ENCODE results near the gene PREB. TPM values are rescaled to one million over a fixed set of nuclear protein-coding genes. Genes with fewer than 3 reads are reported as not detected.

The PREB gene
- total and polyA plus RNA-seq, 2 of the 13 experiments (the other 11 are each of a cell fraction or from before 2014, with no cell fraction given): 112 to 192 TPM

DNA sequence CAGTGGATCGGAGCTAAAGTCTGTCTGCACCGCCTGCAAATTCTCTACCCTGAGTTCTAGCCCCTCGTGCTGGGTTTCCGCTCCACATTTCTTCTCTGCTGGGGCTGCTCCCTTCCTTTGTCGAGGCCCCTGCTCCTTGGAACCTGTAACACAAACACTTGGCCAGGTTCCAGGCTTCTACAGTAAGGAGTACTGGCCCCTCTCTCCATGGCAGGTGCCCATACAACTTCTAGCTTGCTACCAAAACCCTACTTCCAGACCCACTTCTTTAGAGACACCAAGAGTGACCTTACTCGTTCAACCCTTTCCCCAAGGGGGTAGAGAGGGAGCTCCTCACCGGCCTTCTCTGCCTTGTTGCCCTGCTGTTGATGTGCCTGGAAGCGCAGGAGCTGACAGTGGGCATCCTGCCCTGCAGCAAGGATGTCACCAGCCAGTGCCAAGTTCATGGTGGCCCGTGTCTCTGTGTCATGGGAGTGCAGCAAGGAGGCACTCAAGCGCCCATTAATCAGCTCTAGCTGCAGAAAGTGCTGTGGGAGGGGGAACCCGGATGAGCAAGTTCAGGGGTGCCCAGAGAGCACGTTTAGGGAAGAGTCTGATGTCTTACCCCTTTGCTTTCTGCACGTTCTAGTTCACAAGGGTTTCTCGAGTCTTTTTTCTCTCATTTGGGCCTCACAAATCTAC lies 1.1 kb downstream of the PREB start:
- H3K9me3 ChIP-seq (ENCODE audit: low read length): no peaks in the 10 kb centered on the region
- peaks cover 3 to 6% of the 10 kb centered on the region in 2 experiments; a peak in 2 of 5 replicates for H3K27me3 ChIP-seq (ENCODE audit: control insufficient read depth in 1 of 2, insufficient read depth in 2 of 2, low read length in 2 of 2)
- peak overlapping the region; percentile 96 for H3K4me2 ChIP-seq (ENCODE audit: low read depth, low read length)
- ATAC-seq (no peak), DNase-seq (ENCODE audit: low spot score) (no peak), FAIRE-seq (no peak)
- H3K9ac ChIP-seq (ENCODE audit: insufficient read depth, low read depth, low read length): peak overlapping the region; percentile 98
- H3K36me3 ChIP-seq (replicated peaks in 1 of 2; ENCODE audit: control insufficient read depth in 1 of 2, insufficient read depth in 2 of 2, low read length in 2 of 2): peaks cover 20 to 34% of the 10 kb centered on the region in 2 experiments
- peaks cover 22% of the 10 kb centered on the region for H3K79me2 ChIP-seq (ENCODE audit: insufficient read depth, low read length)
- H3K4me1 ChIP-seq (ENCODE audit: insufficient read depth, low read length): peaks cover 44% of the 10 kb centered on the region
- TSS peak; percentile 56 for BruUV-seq (replicated peaks)
- ChIA-PET CTCF (ENCODE audit: low intra/inter-chr PET ratio, low total read pairs) (interaction anchor here (1.8 kb wide), 1 partner anchor 58 kb away, joined by 10 read pairs; no protein-coding TSS in a partner anchor), POLR2A (interaction anchor here (0.9 to 3.6 kb wide), 23 partner anchors 9 to 130 kb away, joined by 3 to 76 read pairs (median 7); partner anchors contain the start of genes ABHD1, AGBL5, ATRAID and CGREF1)
- WGBS (ENCODE audit: low lambda C conversion rate): 43% methylated on average over 14 of the region's 14 CpGs
- in situ Hi-C loops (cut with HindIII; ENCODE audit: extremely low pct_ligation_motif_present, low pct_unique_long_range_greater_than_20kb) (no loop called here), intact Hi-C loops (cut with micrococcal nuclease; ENCODE audit: unreplicated experiment) (no loop called here)
- H3K27ac ChIP-seq (ENCODE audit: extremely low read length, insufficient read depth, low read length): peak overlapping the region; percentile 72
- H4K20me1 ChIP-seq (ENCODE audit: insufficient read depth, low read length): no peaks in the 10 kb centered on the region; the same call in 1 of the 2 replicates
- H2AFZ ChIP-seq (ENCODE audit: low read length): no peak overlapping the region
- H3K4me3 ChIP-seq (replicated peaks in 1 of 3; ENCODE audit: insufficient read depth in 1 of 3, low read depth in 2 of 3, low read length in 3 of 3): peak overlapping the region; percentile 92 to 100 (median 96)
- TF ChIP-seq, protein P1, sequence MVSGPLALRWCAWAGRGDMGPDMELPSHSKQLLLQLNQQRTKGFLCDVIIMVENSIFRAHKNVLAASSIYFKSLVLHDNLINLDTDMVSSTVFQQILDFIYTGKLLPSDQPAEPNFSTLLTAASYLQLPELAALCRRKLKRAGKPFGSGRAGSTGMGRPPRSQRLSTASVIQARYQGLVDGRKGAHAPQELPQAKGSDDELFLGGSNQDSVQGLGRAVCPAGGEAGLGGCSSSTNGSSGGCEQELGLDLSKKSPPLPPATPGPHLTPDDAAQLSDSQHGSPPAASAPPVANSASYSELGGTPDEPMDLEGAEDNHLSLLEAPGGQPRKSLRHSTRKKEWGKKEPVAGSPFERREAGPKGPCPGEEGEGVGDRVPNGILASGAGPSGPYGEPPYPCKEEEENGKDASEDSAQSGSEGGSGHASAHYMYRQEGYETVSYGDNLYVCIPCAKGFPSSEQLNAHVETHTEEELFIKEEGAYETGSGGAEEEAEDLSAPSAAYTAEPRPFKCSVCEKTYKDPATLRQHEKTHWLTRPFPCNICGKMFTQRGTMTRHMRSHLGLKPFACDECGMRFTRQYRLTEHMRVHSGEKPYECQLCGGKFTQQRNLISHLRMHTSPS (CRISPR knock-in tag; IDR thresholded peaks at IDR 0.05; ENCODE audit: low read depth): 0 out of 2 replicates have a peak, but pooled peaks have one; percentile 4
- no peak for TF ChIP-seq KDM5A (IDR thresholded peaks at IDR 0.05; ENCODE audit: borderline replicate concordance, low read length)
- 0 out of 2 replicates have a peak, but pooled peaks have one; percentile 51 for TF ChIP-seq SIN3A (IDR thresholded peaks at IDR 0.05; ENCODE audit: borderline replicate concordance, low read depth, low read length)
- TF ChIP-seq ZNF224 (CRISPR knock-in tag; IDR thresholded peaks at IDR 0.05): 0 out of 2 replicates have a peak, but pooled peaks have one; percentile 69
- TF ChIP-seq ZSCAN31 (CRISPR knock-in tag; IDR thresholded peaks at IDR 0.05; ENCODE audit: low read depth): peak; percentile 48; the same call in 1 of the 2 replicates
- 0 out of 2 replicates have a peak, but pooled peaks have one; percentile 40 for TF ChIP-seq ZBTB38 (CRISPR knock-in tag; IDR thresholded peaks at IDR 0.05)
- TF ChIP-seq, protein P2, sequence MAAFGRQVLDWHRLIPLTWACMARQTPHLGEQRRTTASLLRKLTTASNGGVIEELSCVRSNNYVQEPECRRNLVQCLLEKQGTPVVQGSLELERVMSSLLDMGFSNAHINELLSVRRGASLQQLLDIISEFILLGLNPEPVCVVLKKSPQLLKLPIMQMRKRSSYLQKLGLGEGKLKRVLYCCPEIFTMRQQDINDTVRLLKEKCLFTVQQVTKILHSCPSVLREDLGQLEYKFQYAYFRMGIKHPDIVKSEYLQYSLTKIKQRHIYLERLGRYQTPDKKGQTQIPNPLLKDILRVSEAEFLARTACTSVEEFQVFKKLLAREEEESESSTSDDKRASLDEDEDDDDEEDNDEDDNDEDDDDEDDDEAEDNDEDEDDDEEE (CRISPR knock-in tag; IDR thresholded peaks at IDR 0.05): 0 out of 2 replicates have a peak, but pooled peaks have one; percentile 9
- TF ChIP-seq ZSCAN21 (CRISPR knock-in tag; IDR thresholded peaks at IDR 0.05; ENCODE audit: borderline replicate concordance): peak; percentile 20; the same call in 1 of the 2 replicates
- 0 out of 3 replicates have a peak, but pooled peaks have one; percentile 9 for TF ChIP-seq MXI1 (IDR thresholded peaks at IDR 0.05; ENCODE audit: borderline replicate concordance, low read depth, low read length)
- 0 out of 2 replicates have a peak, but pooled peaks have one; percentile 1 for TF ChIP-seq TOPORS (CRISPR knock-in tag; IDR thresholded peaks at IDR 0.05)
- 0 out of 2 replicates have a peak, but pooled peaks have one; percentile 10 for TF ChIP-seq ZNF615 (CRISPR knock-in tag; IDR thresholded peaks at IDR 0.05; ENCODE audit: borderline replicate concordance)
- TF ChIP-seq ZNF724P (CRISPR knock-in tag; IDR thresholded peaks at IDR 0.05; ENCODE audit: borderline replicate concordance): 0 out of 2 replicates have a peak, but pooled peaks have one; percentile 36
- TF ChIP-seq, protein P3, sequence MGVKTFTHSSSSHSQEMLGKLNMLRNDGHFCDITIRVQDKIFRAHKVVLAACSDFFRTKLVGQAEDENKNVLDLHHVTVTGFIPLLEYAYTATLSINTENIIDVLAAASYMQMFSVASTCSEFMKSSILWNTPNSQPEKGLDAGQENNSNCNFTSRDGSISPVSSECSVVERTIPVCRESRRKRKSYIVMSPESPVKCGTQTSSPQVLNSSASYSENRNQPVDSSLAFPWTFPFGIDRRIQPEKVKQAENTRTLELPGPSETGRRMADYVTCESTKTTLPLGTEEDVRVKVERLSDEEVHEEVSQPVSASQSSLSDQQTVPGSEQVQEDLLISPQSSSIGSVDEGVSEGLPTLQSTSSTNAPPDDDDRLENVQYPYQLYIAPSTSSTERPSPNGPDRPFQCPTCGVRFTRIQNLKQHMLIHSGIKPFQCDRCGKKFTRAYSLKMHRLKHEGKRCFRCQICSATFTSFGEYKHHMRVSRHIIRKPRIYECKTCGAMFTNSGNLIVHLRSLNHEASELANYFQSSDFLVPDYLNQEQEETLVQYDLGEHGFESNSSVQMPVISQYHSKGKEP (CRISPR knock-in tag; IDR thresholded peaks at IDR 0.05): no peak
- TF ChIP-seq ZFP36L1 (CRISPR knock-in tag; IDR thresholded peaks at IDR 0.05): 0 out of 2 replicates have a peak, but pooled peaks have one; percentile 24
- peak; percentile 33; the same call in 1 of the 2 replicates for TF ChIP-seq ZNF772 (CRISPR knock-in tag; IDR thresholded peaks at IDR 0.05)
- TF ChIP-seq MIER3 (CRISPR knock-in tag; IDR thresholded peaks at IDR 0.05; ENCODE audit: borderline replicate concordance): peak; percentile 17; the same call in 1 of the 2 replicates
- TF ChIP-seq, protein P4, sequence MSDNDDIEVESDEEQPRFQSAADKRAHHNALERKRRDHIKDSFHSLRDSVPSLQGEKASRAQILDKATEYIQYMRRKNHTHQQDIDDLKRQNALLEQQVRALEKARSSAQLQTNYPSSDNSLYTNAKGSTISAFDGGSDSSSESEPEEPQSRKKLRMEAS (IDR thresholded peaks at IDR 0.05): peak; percentile 21; the same call in 1 of the 2 replicates
- no peak for TF ChIP-seq YEATS4 (CRISPR knock-in tag; IDR thresholded peaks at IDR 0.05; ENCODE audit: borderline replicate concordance)

Measured in HepG2 (cell line).